HL-60/S4 treated with retinoic acid at 250 ng/mL for 4 days and 3 days (cell line): ENCODE measurements around the gene PCDHGA1.

Experiments used
- in situ Hi-C: fragments of 300-500 bp; cut with MboI; formaldehyde crosslinking; loops from 2 replicates; pipeline ENCODE4 v1.7.0; 2022; ENCODE audit warnings: low sequenced_read_pairs

PCDHGA1 gene

GRCh38 chr5:141527426-141527825, 197.1 kb downstream of the PCDHGA1 start:
- in situ Hi-C loops = no loop called here

- in situ Hi-C loops = no loop called here
Measured at GRCh38 chr5:141528291-141528984, 198.1 kb downstream of the PCDHGA1 start.

- in situ Hi-C loops = no loop called here
Measured at GRCh38 chr5:141529002-141529401, 198.7 kb downstream of the PCDHGA1 start.

GRCh38 chr5:141529873-141530272, 199.6 kb downstream of the PCDHGA1 start:
- in situ Hi-C loops = no loop called here

- in situ Hi-C loops = no loop called here
Measured at GRCh38 chr5:141532726-141533125, 202.4 kb downstream of the PCDHGA1 start.

GRCh38 chr5:141533897-141534296, 203.6 kb downstream of the PCDHGA1 start:
- in situ Hi-C loops = no loop called here

GRCh38 chr5:141534492-141535213, 204.3 kb downstream of the PCDHGA1 start:
- in situ Hi-C loops = no loop called here

- in situ Hi-C loops = no loop called here
Measured at GRCh38 chr5:141543053-141543452, 212.7 kb downstream of the PCDHGA1 start.

- in situ Hi-C loops = no loop called here
Measured at GRCh38 chr5:141547488-141547887, 217.2 kb downstream of the PCDHGA1 start.

GRCh38 chr5:141547921-141548320, 217.6 kb downstream of the PCDHGA1 start:
- in situ Hi-C loops = no loop called here

GRCh38 chr5:141557681-141558136, 227.4 kb downstream of the PCDHGA1 start:
- in situ Hi-C loops = loop anchor here (25.0 kb wide), 1 partner anchor 370 kb away; the partner anchor contains the start of genes PCDHB10, PCDHB11, PCDHB16 and PCDHB8

- in situ Hi-C loops = loop anchor here (25.0 kb wide), 1 partner anchor 371 kb away; the partner anchor contains the start of genes PCDHB10, PCDHB11, PCDHB16 and PCDHB8
Measured at GRCh38 chr5:141558150-141558549, 227.8 kb downstream of the PCDHGA1 start.

GRCh38 chr5:141559461-141559860, 229.1 kb downstream of the PCDHGA1 start:
- in situ Hi-C loops = loop anchor here (25.0 kb wide), 1 partner anchor 372 kb away; the partner anchor contains the start of genes PCDHB10, PCDHB11, PCDHB16 and PCDHB8

- in situ Hi-C loops = loop anchor here (25.0 kb wide), 1 partner anchor 373 kb away; the partner anchor contains the start of genes PCDHB10, PCDHB11, PCDHB16 and PCDHB8
Measured at GRCh38 chr5:141560151-141560550, 229.8 kb downstream of the PCDHGA1 start.

- in situ Hi-C loops = loop anchor here (25.0 kb wide), 1 partner anchor 374 kb away; the partner anchor contains the start of genes PCDHB10, PCDHB11, PCDHB16 and PCDHB8
Measured at GRCh38 chr5:141560725-141561483, 230.6 kb downstream of the PCDHGA1 start.
